ENCODE measurements around the gene FBN1.

GRCh38 chr15:48413304-48413703 is 232.2 kb downstream of the FBN1 start:
- no peak for TF ChIP-seq CTCF (conservative IDR thresholded peaks at IDR 0.05 in 1 of 2, IDR thresholded peaks at IDR 0.05 in 1 of 2; ENCODE audit: extremely low read depth in 1 of 2, insufficient read depth in 1 of 2, low read depth in 1 of 2, low read length in 2 of 2)
- no peak for TF ChIP-seq EZH2 (IDR thresholded peaks at IDR 0.05; ENCODE audit: borderline replicate concordance, low read length)

Measured in mammary epithelial cell (primary cell).